GM06990 (cell line): ENCODE data around the gene SPDYC.

ENCODE experiments used
- DNase-seq: peaks from one replicate; pipeline ENCODE4 v3.0.0-alpha.2; 2011; ENCODE audit not compliant: insufficient read length; ENCODE audit errors: extremely low read depth
- H3K27me3 ChIP-seq: replicated peaks from 2 replicates; pipeline ENCODE4 v1.6.0; 2011; ENCODE audit warnings: low read length; ENCODE audit not compliant: control insufficient read depth, insufficient read depth
- H3K36me3 ChIP-seq: 2 replicates; pipeline ENCODE4 v1.5.1; 2011; ENCODE audit warnings: low read length; ENCODE audit not compliant: control insufficient read depth, insufficient read depth
- H3K4me3 ChIP-seq: replicated peaks from 2 replicates; pipeline ENCODE4 v1.5.1; 2011; ENCODE audit warnings: low read depth, mild to moderate bottlenecking, control low read depth, low read length
- CTCF ChIP-seq: IDR thresholded peaks from 2 replicates; pipeline ENCODE4 v1.5.1; 2011; ENCODE audit warnings: low read length, control low read depth, mild to moderate bottlenecking, inconsistent platforms; ENCODE audit not compliant: insufficient read depth, poor library complexity, severe bottlenecking

Gene SPDYC

GRCh38 chr11:65204143-65204542 lies 34.1 kb downstream of the SPDYC start:
- DNase-seq, result no peak
- no peaks in the 10 kb centered on the region for H3K27me3 ChIP-seq
- no peak overlapping the region for H3K4me3 ChIP-seq
- TF ChIP-seq CTCF, result no peak
- H3K36me3 ChIP-seq, result peaks cover 37% of the 10 kb centered on the region

GRCh38 chr11:65204646-65205601 lies 34.9 kb downstream of the SPDYC start:
- Histone ChIP-seq H3K4me3 (no peak overlapping the region), H3K36me3 (peaks cover 43% of the 10 kb centered on the region), H3K27me3 (no peaks in the 10 kb centered on the region)
- peak; percentile 96 for TF ChIP-seq CTCF
- peak; percentile 64 for DNase-seq

- Histone ChIP-seq H3K4me3 (no peak overlapping the region), H3K27me3 (no peaks in the 10 kb centered on the region), H3K36me3 (peaks cover 48% of the 10 kb centered on the region)
- TF ChIP-seq CTCF, result no peak
- DNase-seq, result no peak
These were observed 35.6 kb downstream of the SPDYC start for GRCh38 chr11:65205602-65205967.

GRCh38 chr11:65206441-65206841 lies 36.4 kb downstream of the SPDYC start:
- Histone ChIP-seq H3K36me3 (peaks cover 56% of the 10 kb centered on the region), H3K4me3 (no peak overlapping the region), H3K27me3 (no peaks in the 10 kb centered on the region)
- no peak for DNase-seq
- no peak for TF ChIP-seq CTCF

- H3K4me3 ChIP-seq, result no peak overlapping the region
- H3K27me3 ChIP-seq, result no peaks in the 10 kb centered on the region
- no peak for TF ChIP-seq CTCF
- peaks cover 56% of the 10 kb centered on the region for H3K36me3 ChIP-seq
- DNase-seq, result no peak
These were observed 36.9 kb downstream of the SPDYC start for GRCh38 chr11:65206901-65207300.
